ENCODE results near the gene CRYBA1.

The CRYBA1 gene

GRCh38 chr17:29292071-29292991 is 45.7 kb downstream of the CRYBA1 start:
- H3K4me3 ChIP-seq (replicated peaks; ENCODE audit: insufficient read depth, low read length), result peak overlapping the region; percentile 97
- DNase-seq (ENCODE audit: low read depth in 1 of 2, low spot score in 1 of 2), result peak in 1 of 2 experiments; percentile 54
- peak overlapping the region; percentile 95 for H3K27ac ChIP-seq (replicated peaks)
- TF ChIP-seq GABPA (IDR thresholded peaks at IDR 0.05; ENCODE audit: low read depth), result no peak
- no peak for TF ChIP-seq CTCF (IDR thresholded peaks at IDR 0.05; ENCODE audit: insufficient read depth, low read length)
- TF ChIP-seq SPI1 (IDR thresholded peaks at IDR 0.05; ENCODE audit: borderline replicate concordance, low read depth), result no peak
- no peak for TF ChIP-seq POLR2AphosphoS5 (IDR thresholded peaks at IDR 0.05; ENCODE audit: low read depth)
- TF ChIP-seq REST (IDR thresholded peaks at IDR 0.05; ENCODE audit: insufficient replicate concordance, low read depth), result no peak
- no peaks in the 10 kb centered on the region for H3K27me3 ChIP-seq (ENCODE audit: insufficient read depth, poor library complexity, severe bottlenecking)

DNA sequence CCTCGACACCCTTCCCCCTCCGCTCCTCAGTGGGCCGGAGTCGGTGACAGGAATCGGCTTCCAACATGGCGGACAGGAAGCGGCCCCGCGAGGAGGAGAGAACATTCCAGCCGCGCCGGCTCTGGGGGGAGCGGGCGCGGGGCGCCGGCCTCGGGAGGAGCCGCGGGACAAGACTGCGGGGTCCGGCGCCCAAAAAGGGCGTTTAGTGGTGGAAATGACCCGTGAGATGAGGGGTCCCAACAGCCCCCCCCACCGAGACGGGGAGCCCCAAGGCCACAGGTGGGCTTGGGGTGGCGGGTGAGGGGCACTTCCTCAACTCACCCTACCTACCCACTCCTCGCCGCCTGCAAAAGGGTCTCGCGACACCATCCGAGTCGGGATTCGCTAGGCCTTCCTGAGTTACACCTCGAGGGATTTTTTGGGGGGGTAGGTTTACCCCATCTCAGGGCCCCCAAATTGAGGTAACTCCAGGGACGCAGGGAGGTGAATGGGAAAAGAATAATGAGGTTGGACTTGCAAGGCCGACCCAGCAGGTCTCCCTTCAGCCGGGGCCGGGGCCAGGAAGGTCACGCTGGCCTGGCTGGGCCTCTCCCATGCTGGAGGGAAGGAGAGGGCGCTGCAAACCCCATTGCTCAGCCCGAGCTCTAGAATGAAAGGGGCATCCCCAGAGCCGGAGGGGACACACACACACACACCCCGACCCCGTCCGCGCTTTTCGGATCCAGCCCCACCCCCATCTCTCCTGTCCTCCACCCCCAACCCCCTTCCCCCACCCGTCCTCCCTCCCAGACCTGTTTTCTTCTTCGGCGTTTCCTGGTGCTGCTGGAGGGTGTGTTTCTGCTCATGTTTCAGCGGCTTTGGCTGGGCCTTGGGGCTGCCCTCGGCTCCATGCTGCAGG is 46.6 kb downstream of the CRYBA1 start:
- DNase-seq (ENCODE audit: low read depth in 1 of 2, low spot score in 1 of 2), result peak in 1 of 2 experiments; percentile 70
- Histone ChIP-seq H3K27ac (replicated peaks) (peak overlapping the region; percentile 95), H3K4me3 (replicated peaks; ENCODE audit: insufficient read depth, low read length) (peak overlapping the region; percentile 97), H3K27me3 (ENCODE audit: insufficient read depth, poor library complexity, severe bottlenecking) (no peaks in the 10 kb centered on the region)
- TF ChIP-seq POLR2AphosphoS5 (IDR thresholded peaks at IDR 0.05; ENCODE audit: low read depth) (peak; percentile 32; the same call in 1 of the 2 replicates), CTCF (IDR thresholded peaks at IDR 0.05; ENCODE audit: insufficient read depth, low read length) (no peak), REST (IDR thresholded peaks at IDR 0.05; ENCODE audit: insufficient replicate concordance, low read depth) (peak; percentile 52), SPI1 (IDR thresholded peaks at IDR 0.05; ENCODE audit: borderline replicate concordance, low read depth) (no peak), GABPA (IDR thresholded peaks at IDR 0.05; ENCODE audit: low read depth) (no peak)

DNA sequence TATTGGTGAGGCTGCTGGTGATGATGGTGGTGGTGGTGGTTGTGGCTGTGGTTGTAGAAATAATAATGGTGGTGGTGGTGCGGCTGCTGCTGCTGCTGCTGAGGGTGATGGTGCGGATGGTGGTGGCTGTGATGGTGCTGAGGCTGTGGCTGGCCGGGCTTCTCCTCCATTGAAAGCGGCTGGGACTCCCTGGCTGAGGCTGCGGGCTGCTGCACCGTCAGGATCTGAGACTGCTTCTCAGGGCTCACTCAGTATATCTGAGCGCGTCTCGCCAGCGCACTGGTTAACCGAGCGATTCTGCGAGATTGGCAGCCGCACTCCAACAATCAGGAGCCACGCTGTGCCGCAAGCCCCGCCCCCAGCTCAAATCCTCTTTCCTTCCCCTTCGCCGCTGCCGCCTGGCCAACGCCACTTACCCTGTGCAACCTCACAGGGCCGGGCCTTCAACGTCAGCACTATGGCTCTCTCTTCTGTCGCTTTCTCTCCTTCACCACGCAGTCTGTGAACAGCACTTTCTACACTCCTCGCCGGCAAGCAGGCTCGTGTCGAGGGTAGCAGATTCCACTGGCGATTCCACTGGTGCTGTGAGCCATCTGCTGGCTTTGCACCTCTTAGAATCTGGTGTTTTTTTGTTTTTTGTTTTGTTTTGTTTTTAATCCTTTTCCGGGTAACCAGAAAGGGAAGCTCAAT is 47.4 kb downstream of the CRYBA1 start, which contains the start of gene NUFIP2:
Gene NUFIP2, minus strand, starts transcription at position 259 of the 690 bp plus-strand sequence. Its CDS starts 89 bp downstream, at position 170.
- TF ChIP-seq CTCF (IDR thresholded peaks at IDR 0.05; ENCODE audit: insufficient read depth, low read length) (no peak), SPI1 (IDR thresholded peaks at IDR 0.05; ENCODE audit: borderline replicate concordance, low read depth) (no peak; the same call in 1 of the 2 replicates), POLR2AphosphoS5 (IDR thresholded peaks at IDR 0.05; ENCODE audit: low read depth) (peak; percentile 99), GABPA (IDR thresholded peaks at IDR 0.05; ENCODE audit: low read depth) (peak; percentile 41; the same call in 1 of the 2 replicates), REST (IDR thresholded peaks at IDR 0.05; ENCODE audit: insufficient replicate concordance, low read depth) (peak; percentile 78)
- peak; percentile 93 to 100 for DNase-seq (ENCODE audit: low read depth in 1 of 2, low spot score in 1 of 2)
- Histone ChIP-seq H3K4me3 (replicated peaks; ENCODE audit: insufficient read depth, low read length) (peak within 1 kb of the TSS; percentile 97), H3K27me3 (ENCODE audit: insufficient read depth, poor library complexity, severe bottlenecking) (no peaks in the 10 kb centered on the region), H3K27ac (replicated peaks) (peak within 1 kb of the TSS; percentile 95)
